ENCODE measurements around the gene OR4F6.
"Not testable (repeated sequence)": the region's sequence is repeated elsewhere in the genome, so short reads cannot be mapped to it uniquely, and the experiment has no call there.

DNA sequence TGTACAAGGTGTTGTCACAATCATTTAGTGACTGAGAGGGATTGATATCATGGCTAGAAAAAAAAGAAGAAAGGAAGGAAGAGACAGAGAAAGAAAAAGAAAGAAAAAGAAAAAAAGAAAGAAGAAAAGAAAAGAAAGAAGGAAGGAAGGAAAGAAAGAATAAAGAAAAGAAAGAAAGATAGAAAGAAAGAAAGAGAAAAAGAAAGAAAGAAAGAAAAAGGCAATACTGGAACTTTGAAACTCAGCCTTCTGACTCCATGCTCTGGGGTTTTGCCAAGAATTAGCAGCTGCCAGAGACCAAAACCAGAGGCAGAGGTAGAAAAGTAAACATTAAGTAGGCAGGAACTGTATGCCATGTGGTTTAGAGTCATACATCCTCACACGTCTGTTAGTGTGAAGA lies 23.1 kb upstream of the OR4F6 start:
- TF ChIP-seq, protein P1, sequence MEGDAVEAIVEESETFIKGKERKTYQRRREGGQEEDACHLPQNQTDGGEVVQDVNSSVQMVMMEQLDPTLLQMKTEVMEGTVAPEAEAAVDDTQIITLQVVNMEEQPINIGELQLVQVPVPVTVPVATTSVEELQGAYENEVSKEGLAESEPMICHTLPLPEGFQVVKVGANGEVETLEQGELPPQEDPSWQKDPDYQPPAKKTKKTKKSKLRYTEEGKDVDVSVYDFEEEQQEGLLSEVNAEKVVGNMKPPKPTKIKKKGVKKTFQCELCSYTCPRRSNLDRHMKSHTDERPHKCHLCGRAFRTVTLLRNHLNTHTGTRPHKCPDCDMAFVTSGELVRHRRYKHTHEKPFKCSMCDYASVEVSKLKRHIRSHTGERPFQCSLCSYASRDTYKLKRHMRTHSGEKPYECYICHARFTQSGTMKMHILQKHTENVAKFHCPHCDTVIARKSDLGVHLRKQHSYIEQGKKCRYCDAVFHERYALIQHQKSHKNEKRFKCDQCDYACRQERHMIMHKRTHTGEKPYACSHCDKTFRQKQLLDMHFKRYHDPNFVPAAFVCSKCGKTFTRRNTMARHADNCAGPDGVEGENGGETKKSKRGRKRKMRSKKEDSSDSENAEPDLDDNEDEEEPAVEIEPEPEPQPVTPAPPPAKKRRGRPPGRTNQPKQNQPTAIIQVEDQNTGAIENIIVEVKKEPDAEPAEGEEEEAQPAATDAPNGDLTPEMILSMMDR (IDR thresholded peaks at IDR 0.05) = not testable (repeated sequence)
- TF ChIP-seq EZH2, EZH2phosphoT487 (IDR thresholded peaks at IDR 0.05): not testable (repeated sequence)
